Activated naive CD8-positive, alpha-beta T cell treated with anti-CD3 and anti-CD28 coated beads, Interleukin-2, amount 50 U/mL, for 16 hours (primary cell): ENCODE measurements around the gene ZNF25.
"Not testable (repeated sequence)": the region's sequence is repeated elsewhere in the genome, so short reads cannot be mapped to it uniquely, and the experiment has no call there.

Experiments
- DNase-seq: peaks from one replicate; pipeline ENCODE4 v3.0.0-alpha.2; 2020; ENCODE audit warnings: low read depth, low spot score

Gene ZNF25

DNA sequence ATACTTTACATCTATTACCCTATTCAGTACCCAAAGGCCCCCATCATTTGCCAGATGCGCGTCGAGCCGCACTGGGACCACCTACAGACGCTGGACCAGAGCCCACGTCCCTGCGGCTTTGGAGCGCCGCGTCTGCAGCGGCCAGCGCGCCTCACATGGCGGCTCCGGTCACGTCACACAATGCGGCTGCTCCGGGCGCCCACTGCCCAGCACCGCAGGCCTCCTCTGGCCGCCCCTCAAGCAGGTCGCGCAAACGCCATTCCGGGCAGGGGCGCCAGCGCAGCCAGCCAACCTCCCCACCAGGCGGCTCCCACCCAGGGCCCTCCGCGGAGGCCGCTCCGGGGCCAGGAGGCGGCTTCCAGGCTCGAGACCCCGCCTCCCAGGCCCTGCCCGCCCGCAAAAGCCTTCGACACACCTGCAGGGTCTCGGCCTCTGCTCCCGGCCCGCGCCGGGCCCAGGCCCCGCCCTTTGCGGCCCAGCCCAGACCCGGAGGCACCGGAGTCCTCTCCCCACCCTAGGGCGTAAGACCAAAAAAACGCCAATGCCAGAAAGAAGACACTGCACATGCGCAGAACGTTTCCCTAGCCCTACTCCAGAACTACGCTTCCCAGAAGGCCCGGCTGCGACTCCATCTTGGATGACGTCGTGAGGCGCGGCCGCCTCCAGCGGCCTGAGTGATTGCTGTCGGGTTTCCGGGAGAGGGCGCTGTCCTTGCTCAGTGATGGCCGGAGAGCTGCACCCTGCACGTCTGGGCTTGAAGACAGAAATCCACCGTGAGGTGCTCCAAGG is at the start of gene ZNF25:
ZNF25 (minus strand) TSS at position 557 of the 789 bp plus-strand sequence. CDS start 4,925 bp downstream, outside the sequence.
- peak; percentile 93 for DNase-seq

DNA sequence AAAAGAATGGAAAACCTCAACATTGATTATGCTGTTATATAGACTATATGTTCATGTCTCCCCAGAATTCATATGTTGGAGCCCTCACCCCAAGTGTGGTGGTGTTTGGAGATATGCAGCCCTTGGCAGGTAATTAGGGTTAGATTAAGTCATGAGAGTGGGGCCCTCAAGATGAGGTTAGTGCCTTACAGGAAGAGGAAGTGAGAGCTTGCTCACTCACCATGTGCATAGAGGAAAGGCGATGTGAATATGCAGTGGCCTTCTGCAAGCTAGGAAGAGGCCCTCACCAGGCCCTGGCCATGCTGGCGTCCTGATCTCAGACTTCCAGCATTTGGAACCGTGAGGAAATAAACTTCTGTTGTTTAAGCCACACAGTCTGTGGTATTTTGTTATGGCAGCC is 48.8 kb upstream of the ZNF25 start:
- no peak for DNase-seq

DNA sequence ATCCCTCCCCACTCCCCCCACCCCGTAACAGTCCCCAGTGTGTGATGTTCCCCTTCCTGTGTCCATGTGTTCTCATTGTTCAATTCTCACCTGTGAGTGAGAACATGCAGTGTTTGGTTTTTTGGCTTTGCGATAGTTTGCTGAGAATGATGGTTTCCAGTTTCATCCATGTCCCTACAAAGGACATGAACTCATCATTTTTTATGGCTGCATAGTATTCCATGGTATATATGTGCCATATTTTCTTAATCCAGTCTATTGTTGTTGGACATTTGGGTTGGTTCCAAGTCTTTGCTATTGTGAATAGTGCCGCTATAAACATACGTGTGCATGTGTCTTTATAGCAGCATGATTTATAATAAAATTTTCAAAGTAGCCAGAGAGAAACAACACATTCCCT is 42.7 kb upstream of the ZNF25 start:
- not testable (repeated sequence) for DNase-seq

DNA sequence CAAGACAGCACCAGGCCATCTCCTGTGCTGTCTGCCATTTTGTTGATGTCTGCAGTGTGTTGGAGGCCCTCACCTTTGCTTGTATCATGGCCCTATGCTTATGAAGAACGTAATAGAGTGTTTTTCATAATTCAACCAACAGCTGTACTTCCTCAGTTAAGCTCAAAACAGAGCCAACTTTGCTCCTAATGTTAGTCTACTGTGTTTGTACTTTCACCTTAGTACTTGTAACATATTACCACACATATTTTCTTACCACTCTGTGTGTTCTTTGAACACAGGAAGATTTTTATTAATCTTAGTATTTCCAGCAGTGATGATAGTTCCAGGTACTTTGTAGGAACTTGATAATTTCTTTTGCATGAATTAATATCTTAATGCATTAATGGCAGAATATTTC is 39.9 kb upstream of the ZNF25 start:
- no peak for DNase-seq

DNA sequence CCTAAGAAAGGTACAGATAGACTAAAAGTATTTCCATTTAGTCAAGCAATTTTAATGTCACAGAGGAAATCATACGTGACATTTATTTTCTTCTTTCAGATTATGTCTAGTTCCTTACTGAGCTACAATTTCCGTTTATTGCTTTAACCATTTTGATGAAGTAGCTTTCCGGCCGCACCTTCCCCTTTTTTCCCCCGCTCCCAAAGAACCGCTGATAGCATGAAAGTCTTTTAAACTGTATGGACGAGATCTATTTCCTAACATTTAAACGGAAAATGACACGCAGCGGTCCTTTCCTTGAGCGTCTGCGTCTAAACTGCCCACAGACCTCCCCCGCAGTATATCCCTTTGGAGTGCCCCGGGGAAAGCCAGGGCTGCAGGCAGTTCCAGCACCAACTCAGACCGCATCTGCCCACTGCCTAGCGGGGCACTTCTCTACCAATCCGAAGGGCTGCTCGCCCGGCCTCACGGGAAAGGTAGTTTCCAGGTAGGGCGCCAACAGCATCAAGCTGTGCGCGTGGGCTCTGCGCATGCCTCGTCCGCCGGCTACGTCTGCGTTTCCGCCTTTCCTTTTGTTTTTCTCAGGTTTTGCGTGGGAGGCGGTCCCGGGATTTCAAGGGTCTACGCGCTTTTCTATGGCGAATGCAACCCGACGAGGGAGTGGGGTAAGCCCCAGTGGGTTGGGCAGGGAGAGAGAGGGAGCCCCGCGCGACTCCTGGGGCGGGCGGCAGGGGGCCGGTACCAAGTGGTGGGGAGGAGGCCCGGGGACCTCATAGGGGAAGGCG is 33.9 kb upstream of the ZNF25 start, which contains the start of gene ZNF33A:
ZNF33A (plus strand) TSS at position 557 of the 785 bp plus-strand sequence. CDS start 1,667 bp downstream, outside the sequence.
- peak; percentile 69 for DNase-seq

DNA sequence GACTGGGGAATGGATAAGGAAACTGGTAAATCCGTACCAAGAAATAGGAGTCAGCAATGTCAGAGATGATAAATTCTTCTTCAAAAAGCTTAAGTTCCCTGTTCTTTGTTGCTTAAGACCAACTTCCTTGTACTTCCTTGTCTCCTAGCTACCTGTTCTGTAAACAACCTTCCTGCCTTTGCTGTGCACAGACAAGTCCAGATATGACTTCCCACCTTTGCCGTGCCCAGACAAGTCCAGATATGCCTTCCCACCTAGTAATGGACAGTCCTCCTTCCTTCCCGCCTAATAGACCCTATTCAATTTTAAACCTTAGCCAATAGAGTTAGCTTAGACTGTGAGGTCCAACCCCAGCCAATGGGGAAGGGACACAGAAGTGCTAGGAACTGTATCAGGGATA is 31.5 kb upstream of the ZNF25 start:
- DNase-seq, result no peak

DNA sequence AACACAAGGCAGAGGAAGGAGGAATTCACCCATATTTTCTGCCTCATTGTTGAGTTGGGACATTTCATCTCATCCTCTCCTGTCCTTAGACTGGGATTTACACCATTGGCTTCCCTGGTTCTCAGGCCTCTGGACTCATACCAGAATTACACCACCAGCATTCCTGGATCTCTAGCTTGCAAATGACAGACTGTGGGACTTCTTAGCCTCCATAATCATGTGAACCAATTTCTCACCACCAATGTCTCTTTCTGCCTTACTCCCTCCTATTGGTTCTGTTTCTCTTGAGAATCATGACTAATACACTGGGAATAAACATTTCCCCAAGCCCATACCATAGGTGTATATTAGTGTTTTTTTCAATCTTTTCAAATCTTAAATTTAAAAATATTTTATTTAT is 31.1 kb upstream of the ZNF25 start:
- DNase-seq, result no peak

DNA sequence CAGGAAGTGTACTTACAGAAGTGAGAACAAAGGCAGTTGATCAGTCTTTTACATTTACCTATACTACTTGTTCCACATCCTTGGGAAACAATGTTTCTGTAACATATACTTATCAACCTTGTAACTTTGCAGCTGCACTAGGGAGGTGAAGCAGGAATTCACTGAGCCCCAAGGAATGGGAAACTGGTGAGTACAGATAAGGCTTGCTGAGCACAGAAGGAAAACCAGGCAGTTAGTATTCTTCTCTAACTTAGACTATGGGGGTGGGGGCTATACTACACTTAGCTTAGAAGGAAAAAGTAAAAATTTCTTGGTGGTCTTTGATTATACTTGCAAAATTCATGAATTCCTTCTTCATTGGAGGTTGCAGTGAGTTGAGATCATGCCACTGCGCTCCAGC is 27.1 kb upstream of the ZNF25 start:
- no peak for DNase-seq

DNA sequence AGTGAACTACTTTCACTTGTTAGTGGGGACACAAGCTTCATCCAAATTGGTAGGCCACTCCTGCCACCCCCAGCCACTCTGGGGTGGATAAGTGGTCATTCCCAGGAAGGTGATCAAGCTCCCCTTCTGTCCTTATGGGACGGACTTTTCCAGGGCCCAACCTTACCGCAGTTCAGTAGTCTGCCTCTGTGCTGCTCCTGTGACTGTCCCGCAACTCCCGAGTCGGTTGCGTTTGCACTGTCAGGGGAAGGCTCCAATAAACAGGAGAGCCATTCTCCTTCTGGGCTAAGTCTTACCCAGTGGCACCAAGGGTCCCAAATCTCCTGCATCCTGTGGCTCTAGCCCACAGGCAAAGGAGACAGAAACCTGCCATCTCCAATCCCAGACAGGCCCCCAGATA is 26.6 kb upstream of the ZNF25 start:
- DNase-seq, result no peak

DNA sequence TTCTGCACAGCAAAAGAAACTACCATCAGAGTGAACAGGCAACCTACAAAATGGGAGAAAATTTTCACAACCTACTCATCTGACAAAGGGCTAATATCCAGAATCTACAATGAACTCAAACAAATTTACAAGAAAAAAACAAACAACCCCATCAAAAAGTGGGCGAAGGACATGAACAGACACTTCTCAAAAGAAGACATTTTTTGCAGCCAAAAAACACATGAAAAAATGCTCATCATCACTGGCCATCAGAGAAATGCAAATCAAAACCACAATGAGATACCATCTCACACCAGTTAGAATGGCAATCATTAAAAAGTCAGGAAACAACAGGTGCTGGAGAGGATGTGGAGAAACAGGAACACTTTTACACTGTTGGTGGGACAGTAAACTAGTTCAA is 24.0 kb upstream of the ZNF25 start:
- DNase-seq, result not testable (repeated sequence)

DNA sequence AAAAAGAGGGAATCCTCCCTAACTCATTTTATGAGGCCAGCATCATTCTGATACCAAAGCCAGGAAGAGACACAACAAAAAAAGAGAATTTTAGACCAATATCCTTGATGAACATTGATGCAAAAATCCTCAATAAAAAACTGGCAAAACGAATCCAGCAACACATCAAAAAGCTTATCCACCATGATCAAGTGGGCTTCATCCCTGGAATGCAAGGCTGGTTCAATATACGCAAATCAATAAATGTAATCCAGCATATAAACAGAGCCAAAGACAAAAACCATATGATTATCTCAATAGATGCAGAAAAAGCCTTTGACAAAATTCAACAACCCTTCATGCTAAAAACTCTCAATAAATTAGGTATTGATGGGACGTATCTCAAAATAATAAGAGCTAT is 22.5 kb upstream of the ZNF25 start:
- not testable (repeated sequence) for DNase-seq

DNA sequence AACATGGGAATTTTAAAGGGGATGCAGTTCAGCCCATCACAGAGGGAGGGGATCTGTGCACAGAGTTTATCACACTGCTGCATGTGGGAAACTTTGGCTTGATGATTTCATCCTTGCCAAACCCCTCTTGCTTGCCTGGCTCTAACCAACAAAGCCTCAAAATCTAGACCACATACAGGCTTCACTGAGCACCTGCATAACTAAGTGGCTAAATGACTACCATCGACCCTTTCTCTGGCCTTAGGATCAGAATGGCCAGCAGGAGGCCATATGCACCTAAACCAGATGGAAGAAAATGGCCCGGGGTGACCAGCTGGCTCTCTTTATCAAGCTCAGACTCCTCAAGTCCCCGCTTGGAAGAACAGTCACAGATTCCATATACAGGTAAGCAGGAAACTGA is 15.6 kb upstream of the ZNF25 start:
- no peak for DNase-seq

DNA sequence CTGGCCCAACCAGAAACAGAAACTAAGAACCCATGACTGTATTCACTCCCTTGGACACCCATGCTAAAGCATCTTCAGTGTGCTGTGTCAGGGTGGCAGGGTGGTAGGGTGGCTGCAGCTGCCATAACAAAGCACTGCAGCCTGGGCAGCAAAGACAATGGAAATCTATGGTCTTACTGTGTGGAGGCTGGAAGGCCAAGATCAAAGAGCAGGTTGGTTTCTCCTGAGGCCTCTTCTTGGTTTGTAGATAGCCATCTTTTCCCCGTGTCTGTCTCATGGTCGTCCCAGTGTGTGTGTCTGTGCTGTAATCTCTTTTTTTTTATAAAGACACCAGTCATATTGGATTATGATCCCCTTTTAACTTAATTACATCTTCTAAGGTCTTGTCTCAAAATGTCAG is 15.2 kb upstream of the ZNF25 start:
- no peak for DNase-seq

DNA sequence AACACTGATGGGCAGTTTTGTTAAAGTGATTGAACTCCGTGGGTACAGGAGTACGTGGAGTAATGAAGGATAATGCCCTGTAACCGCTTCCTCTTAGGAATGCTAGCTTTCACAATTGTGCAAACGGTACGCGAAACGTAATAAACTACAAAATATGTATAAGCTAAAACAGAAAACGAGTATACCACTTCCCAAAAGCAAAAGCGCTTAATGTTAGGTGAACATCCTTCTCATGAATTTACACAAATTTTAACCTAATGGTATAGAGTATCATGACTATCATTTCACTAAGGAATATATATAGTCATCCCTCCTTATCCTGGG is 395 bp upstream of the ZNF25 start:
- DNase-seq, result no peak

DNA sequence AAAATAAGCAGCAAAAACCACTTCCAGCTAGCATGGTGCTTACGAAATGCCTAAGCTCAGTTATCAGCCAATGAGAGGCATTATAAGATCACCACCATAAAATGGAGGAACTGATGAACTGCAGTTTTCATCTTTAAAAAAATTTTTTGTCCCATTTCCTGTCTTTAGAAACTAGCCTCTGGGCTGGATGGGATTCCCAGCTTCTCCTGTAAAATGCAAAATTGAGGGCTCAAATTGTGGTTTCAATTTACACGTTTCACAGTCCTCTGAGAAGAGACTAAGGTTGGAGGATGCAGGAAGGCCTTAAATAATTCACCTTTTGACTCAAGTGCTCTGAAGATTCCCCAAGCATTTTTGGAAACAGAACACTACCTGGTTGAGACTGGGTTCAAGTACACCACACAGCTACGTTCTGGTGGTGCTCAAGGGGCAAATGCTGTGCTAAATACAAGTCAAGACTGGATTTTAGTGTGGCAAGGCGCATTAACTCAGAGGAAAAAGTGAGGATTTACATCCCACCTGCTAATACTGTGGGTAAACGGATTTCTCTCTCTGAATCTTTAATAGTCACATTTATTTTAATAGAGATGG is 951 bp downstream of the ZNF25 start:
- DNase-seq, result no peak

DNA sequence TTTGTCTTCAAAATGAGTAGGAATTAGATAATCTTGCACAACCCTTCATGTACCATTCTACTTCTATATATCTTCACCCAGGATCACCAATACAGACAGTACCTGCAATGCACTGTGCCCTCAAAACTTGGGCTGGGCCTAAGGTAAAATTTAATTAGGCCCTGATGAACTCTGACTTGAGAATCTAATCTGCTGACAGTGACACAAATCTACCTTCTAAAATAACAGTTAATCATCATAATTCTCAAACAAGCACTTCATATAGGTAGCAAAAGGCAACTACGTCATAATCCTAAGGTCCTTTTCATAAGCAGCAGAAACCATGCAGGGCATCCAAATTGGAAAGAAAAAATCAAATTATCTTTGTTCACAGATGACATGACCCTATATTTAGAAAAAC is 4.1 kb downstream of the ZNF25 start:
- no peak for DNase-seq

DNA sequence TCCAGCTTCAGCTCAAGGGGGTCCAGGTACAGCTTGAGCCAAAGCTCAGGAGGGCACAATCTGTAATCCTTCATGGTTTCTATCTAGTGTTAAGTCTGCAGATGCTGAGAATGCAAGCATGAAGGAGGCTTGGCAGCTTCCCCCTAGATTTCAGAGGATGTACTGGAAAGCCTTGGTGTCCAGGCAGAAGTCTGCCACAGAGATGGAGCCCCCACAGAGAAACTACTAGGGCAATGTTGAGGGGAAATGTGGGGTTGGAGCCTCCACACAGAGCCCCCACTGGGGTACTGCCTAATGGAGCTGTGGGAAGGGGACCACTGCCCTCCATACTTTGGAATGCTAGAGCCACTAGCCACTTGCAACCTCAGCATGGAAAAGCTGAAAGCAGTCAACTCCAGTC is 11.4 kb downstream of the ZNF25 start:
- no peak for DNase-seq

DNA sequence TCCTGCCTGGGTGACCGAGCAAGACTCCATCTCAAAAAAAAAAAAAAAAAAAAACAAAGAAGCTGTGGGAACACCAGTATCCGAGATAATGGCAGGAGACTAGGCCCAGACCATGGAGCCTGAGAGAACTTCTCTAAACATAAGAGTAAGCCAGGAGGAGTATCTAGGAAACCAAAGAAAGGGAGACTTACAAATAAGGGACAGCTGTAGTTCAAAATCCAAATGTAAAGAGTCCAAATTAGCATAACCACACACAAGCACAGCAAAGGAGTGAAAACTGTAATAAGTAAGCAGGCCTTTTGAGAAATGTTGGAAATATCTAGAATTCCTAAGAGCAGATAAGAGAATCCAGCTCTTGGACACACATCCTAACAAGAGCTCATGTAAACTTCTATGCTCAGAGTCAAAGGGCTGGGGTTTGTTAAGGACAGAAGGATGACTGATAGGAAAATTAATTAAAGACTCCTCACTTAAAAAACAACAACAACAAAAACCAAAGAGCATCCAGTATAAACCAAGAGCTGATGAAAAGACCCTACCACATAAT is 15.8 kb downstream of the ZNF25 start:
- no peak for DNase-seq

DNA sequence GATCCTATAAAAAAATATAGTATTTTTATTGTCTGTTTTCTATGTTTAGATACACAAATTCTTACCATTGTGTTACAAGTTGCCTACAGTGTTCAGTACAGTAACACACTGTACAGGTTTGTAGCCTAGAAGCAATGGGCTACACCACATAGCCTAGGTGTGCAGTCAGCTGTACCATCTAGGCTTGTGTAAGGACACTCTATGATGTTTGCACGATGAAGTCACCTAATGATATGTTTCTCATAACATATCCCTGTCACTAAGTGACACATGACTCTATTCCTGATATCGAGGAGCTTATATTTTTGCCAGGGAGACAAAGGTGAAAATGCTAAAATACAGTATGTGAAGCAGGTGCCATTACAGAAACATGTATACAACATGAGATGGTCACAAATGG is 18.6 kb downstream of the ZNF25 start:
- no peak for DNase-seq

DNA sequence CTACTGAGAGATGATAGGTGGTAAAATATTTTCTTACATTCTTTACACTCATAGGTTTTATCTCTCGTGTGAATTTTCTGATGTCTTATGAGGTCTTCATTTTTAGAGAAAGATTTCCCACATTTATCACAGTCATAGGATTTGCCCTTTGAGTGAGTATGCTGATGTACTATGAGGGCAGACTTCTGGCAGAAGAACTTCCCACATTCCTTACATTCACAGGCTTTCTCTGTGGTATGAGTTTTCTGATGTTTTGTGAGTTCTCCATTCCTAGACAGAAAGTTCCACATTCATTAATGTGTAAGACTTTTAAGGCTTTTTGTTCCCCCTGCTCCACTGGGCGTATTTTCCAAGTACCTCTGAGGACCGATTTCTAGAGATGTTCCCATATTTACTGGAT is 23.5 kb downstream of the ZNF25 start:
- no peak for DNase-seq

DNA sequence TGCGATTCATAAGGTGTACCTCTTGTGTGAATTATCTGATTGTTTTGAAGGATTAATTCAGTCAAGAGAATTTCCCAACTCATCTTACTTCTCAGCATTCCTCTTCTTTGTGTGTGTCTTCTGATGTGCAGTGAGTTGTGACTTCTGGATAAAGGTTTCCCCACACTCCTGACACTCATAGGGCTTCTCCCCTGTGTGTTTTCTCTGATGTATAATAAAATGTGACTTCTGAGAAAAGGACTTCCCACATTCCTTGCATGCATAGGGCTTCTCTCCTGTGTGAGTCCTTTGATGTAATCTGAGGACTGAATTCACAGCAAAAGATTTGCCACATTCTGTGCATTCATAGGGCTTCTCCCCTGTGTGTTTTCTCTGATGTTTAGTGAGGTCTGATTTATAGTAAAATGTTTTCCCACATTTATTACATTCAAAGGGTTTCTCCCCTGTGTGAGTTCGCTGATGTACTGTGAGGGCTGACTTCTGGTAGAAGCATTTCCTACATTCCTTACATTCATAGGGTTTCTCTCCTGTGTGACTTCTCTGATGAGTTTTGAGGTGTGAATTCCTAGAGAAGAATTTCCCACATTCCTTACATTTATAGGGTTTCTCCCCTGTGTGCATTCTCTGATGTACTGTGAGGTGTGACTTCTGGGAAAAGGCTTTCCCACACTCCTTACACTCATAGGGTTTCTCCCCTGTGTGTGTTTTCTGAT is 24.2 kb downstream of the ZNF25 start:
- DNase-seq, result no peak

DNA sequence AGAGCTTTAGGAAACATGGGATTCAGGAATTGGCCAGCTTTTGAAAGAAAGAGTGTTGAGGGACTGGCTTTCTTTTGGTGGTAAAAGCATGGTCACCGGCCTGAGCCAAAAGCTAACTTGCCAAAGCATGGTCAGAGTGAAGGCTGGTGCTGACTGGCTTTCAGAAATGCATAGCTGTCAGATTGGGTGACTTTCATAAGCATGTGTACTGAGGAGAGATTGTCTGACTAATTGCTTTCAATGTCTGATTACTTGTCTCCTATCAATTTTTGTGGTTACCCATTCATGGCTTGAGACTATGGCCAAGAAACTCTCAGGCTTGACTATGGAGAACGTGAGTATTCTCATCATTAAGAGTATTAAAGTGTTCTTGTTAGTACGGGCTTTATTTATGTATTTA is 28.2 kb downstream of the ZNF25 start:
- DNase-seq, result no peak
